Subcutaneous adipose tissue (tissue), 4 donors: ENCODE data around the gene DEPP1. TPM values are rescaled to one million over a fixed set of nuclear protein-coding genes. Genes with fewer than 3 reads are reported as not detected.

Experiments used
- CTCF ChIP-seq: fragments of 450-650 bp; IDR thresholded peaks from one replicate; pipeline ENCODE4 v1.5.1; 2016; ENCODE audit warnings: low read depth, mild to moderate bottlenecking, control low read depth, antibody characterized with exemption, moderate library complexity
- total RNA-seq, 4 donors: library from RNA; depleted of rRNA; stranded (reverse); fragments of >200 nt; gene quantifications; one replicate each; pipeline ENCODE4 v1.1.0, GENCODE V29; 2016

Gene DEPP1
- total RNA-seq, 4 donors from 2014 or later = 248 to 566 (median 406) TPM

- TF ChIP-seq CTCF = no peak
These were observed 31.0 kb downstream of the DEPP1 start for GRCh38 chr10:44947371-44948152.

- TF ChIP-seq CTCF = no peak
These were observed 32.4 kb downstream of the DEPP1 start for GRCh38 chr10:44946205-44946604.

GRCh38 chr10:44944354-44944753 lies 34.3 kb downstream of the DEPP1 start:
- TF ChIP-seq CTCF = no peak

- TF ChIP-seq CTCF = no peak
These were observed 38.8 kb downstream of the DEPP1 start for GRCh38 chr10:44939691-44940401.

GRCh38 chr10:44938956-44939355 lies 39.7 kb downstream of the DEPP1 start:
- TF ChIP-seq CTCF = no peak

- TF ChIP-seq CTCF = no peak
These were observed 41.2 kb downstream of the DEPP1 start for GRCh38 chr10:44937196-44938005.
